Stimulated activated CD4-positive, alpha-beta T cell treated with anti-CD3 and anti-CD28 coated beads, Interleukin-2, amount 100 ng/mL, for 4 hours (primary cell): Measurements from ENCODE around the gene CCER1.

Experiments used
- DNase-seq: peaks from one replicate; pipeline ENCODE4 v3.0.0-alpha.2; 2020; ENCODE audit warnings: low read depth

Gene CCER1

GRCh38 chr12:90920222-90920621, 34.8 kb downstream of the CCER1 start:
- DNase-seq = no peak

- DNase-seq = no peak
Observed at GRCh38 chr12:90917431-90917830, 37.5 kb downstream of the CCER1 start.

- no peak for DNase-seq
Observed at GRCh38 chr12:90916516-90916915, 38.5 kb downstream of the CCER1 start.

GRCh38 chr12:90915353-90915752, 39.6 kb downstream of the CCER1 start:
- no peak for DNase-seq

- no peak for DNase-seq
Observed at GRCh38 chr12:90910958-90911357, 44.0 kb downstream of the CCER1 start.

- no peak for DNase-seq
Observed at GRCh38 chr12:90909069-90909770, 45.8 kb downstream of the CCER1 start.

- DNase-seq = no peak
Observed at GRCh38 chr12:90908465-90908864, 46.5 kb downstream of the CCER1 start.

- DNase-seq = no peak
Observed at GRCh38 chr12:90905691-90906370, 49.1 kb downstream of the CCER1 start.

GRCh38 chr12:90902596-90902995, 52.4 kb downstream of the CCER1 start:
- no peak for DNase-seq
